PC-9 (cell line): ENCODE measurements around the gene RPS15. TPM values are rescaled to one million over a fixed set of nuclear protein-coding genes. Genes with fewer than 3 reads are reported as not detected.

Source experiments
- BruUV-seq: library from RNA; stranded (reverse); fragments of 400-500 nt; replicated peaks from 2 replicates; lab custom pipeline; 2021; lab: Mats Ljungman, UMichigan
- CTCF ChIA-PET: fragments of 300-600 bp; sonication (Branson Sonifier 250); formaldehyde crosslinking; loops from one replicate; lab custom pipeline; 2022; ENCODE audit warnings: antibody characterized with exemption; lab: Charles Lee
- POLR2A ChIA-PET: fragments of 300-600 bp; sonication (Branson Sonifier 250); formaldehyde crosslinking; loops from one replicate; lab custom pipeline; 2022; ENCODE audit warnings: antibody characterized with exemption; ENCODE audit not compliant: unreplicated experiment; lab: Charles Lee
- DNase-seq, 2 experiments: peaks; one replicate each; pipeline versions ENCODE4 v3.0.0 to v3.0.0-alpha.2; 2015 to 2022; ENCODE audit warnings: mixed read lengths in 1 of 2
- H2AFZ ChIP-seq: fragments of 200-600 bp; sonication (generic); 2 replicates; pipeline ENCODE4 v1.8.1; 2017; ENCODE audit warnings: antibody characterized with exemption
- H3F3A ChIP-seq: fragments of 200-600 bp; sonication (generic); 2 replicates; pipeline ENCODE4 v1.8.1; 2017; ENCODE audit warnings: antibody characterized with exemption, mild to moderate bottlenecking, low read depth; ENCODE audit not compliant: insufficient read depth
- H3K27ac ChIP-seq: fragments of 200-600 bp; sonication (generic); 2 replicates; pipeline ENCODE4 v1.6.1; 2016; ENCODE audit warnings: mixed run types
- H3K27me3 ChIP-seq: fragments of 200-600 bp; sonication (generic); 2 replicates; pipeline ENCODE4 v1.6.1; 2016; ENCODE audit warnings: low read depth, mixed run types; ENCODE audit not compliant: insufficient read depth
- H3K36me3 ChIP-seq: fragments of 200-600 bp; sonication (generic); 2 replicates; pipeline ENCODE4 v1.6.1; 2016; ENCODE audit warnings: low read depth, mixed run types
- H3K4me1 ChIP-seq: fragments of 200-600 bp; sonication (generic); replicated peaks from 2 replicates; pipeline ENCODE4 v1.6.1; 2016; ENCODE audit warnings: mixed run types; ENCODE audit not compliant: insufficient read depth
- H3K4me2 ChIP-seq: fragments of 200-600 bp; sonication (generic); 2 replicates; pipeline ENCODE4 v1.6.1; 2017; ENCODE audit warnings: mixed run types
- H3K4me3 ChIP-seq: fragments of 200-600 bp; sonication (generic); 2 replicates; pipeline ENCODE4 v1.6.1; 2016; ENCODE audit warnings: mixed run types
- H3K79me2 ChIP-seq: fragments of 200-600 bp; sonication (generic); 2 replicates; pipeline ENCODE4 v1.6.1; 2017; ENCODE audit warnings: low read depth, mixed run types
- H3K9me2 ChIP-seq: fragments of 200-600 bp; sonication (generic); 2 replicates; pipeline ENCODE4 v1.8.1; 2017; ENCODE audit warnings: mild to moderate bottlenecking; ENCODE audit not compliant: insufficient read depth
- H3K9me3 ChIP-seq: fragments of 200-600 bp; sonication (generic); 2 replicates; pipeline ENCODE4 v1.8.1; 2016; ENCODE audit warnings: low read depth; ENCODE audit not compliant: insufficient read depth
- H4K20me1 ChIP-seq: fragments of 200-600 bp; sonication (generic); 2 replicates; pipeline ENCODE4 v1.8.1; 2017; ENCODE audit not compliant: insufficient read depth
- CTCF ChIP-seq: fragments of 200-600 bp; sonication (generic); conservative IDR thresholded peaks from 2 replicates; pipeline ENCODE4 v1.6.1; 2017; ENCODE audit warnings: mixed run types, antibody characterized with exemption, mild to moderate bottlenecking, moderate library complexity
- EZH2 ChIP-seq: fragments of 200-600 bp; sonication (generic); IDR thresholded peaks from 2 replicates; pipeline ENCODE4 v1.8.0; 2017; ENCODE audit warnings: antibody characterized with exemption, low read depth
- intact Hi-C: fragments of 100-400 bp; cut with micrococcal nuclease; formaldehyde crosslinking; loops from one replicate; pipeline ENCODE4 v1.10.0; 2022; ENCODE audit not compliant: unreplicated experiment
- total RNA-seq: library from RNA; stranded (reverse); gene quantifications from 2 replicates; pipeline ENCODE4 v1.2.3, GENCODE V29; 2021

Gene RPS15
- total RNA-seq, 1 experiment from 2014 or later, result 967 TPM

GRCh38 chr19:1467490-1468273 is 29.5 kb downstream of the RPS15 start:
- Histone ChIP-seq H3K27me3 (no peaks in the 10 kb centered on the region), H3K36me3 (no peaks in the 10 kb centered on the region), H3K4me3 (no peak overlapping the region), H3K9me2 (no peaks in the 10 kb centered on the region), H3K9me3 (no peaks in the 10 kb centered on the region), H3K79me2 (no peaks in the 10 kb centered on the region), H3F3A (no peaks in the 10 kb centered on the region), H2AFZ (no peak overlapping the region), H3K27ac (no peak overlapping the region), H4K20me1 (no peaks in the 10 kb centered on the region; the same call in none of the 2 replicates), H3K4me1 (no peaks in the 10 kb centered on the region), H3K4me2 (no peak overlapping the region)
- TF ChIP-seq EZH2 (no peak), CTCF (no peak)
- intact Hi-C loops, result no loop called here
- CTCF ChIA-PET, result no interaction called here
- POLR2A ChIA-PET, result no interaction called here
- BruUV-seq, result no TSS peak
- no peak for DNase-seq

GRCh38 chr19:1468274-1468820 is 30.2 kb downstream of the RPS15 start:
- POLR2A ChIA-PET, result no interaction called here
- H3K4me3 ChIP-seq, result no peak overlapping the region
- TF ChIP-seq EZH2 (no peak), CTCF (no peak)
- CTCF ChIA-PET, result no interaction called here
- H3K4me2 ChIP-seq, result peak overlapping the region; percentile 47; the same call in 1 of the 2 replicates
- no peak overlapping the region for H3K27ac ChIP-seq
- H3K4me1 ChIP-seq, result no peaks in the 10 kb centered on the region
- H3K36me3 ChIP-seq, result no peaks in the 10 kb centered on the region
- no peaks in the 10 kb centered on the region for H3K9me2 ChIP-seq
- H3K79me2 ChIP-seq, result no peaks in the 10 kb centered on the region
- BruUV-seq, result no TSS peak
- intact Hi-C loops, result no loop called here
- H2AFZ ChIP-seq, result no peak overlapping the region
- no peaks in the 10 kb centered on the region; the same call in none of the 2 replicates for H4K20me1 ChIP-seq
- H3K9me3 ChIP-seq, result no peaks in the 10 kb centered on the region
- DNase-seq, result no peak
- H3F3A ChIP-seq, result no peaks in the 10 kb centered on the region
- H3K27me3 ChIP-seq, result no peaks in the 10 kb centered on the region

GRCh38 chr19:1468821-1469254 is 30.6 kb downstream of the RPS15 start:
- Histone ChIP-seq H3K27ac (no peak overlapping the region), H3K9me2 (no peaks in the 10 kb centered on the region), H3K4me3 (no peak overlapping the region), H4K20me1 (no peaks in the 10 kb centered on the region; the same call in none of the 2 replicates), H2AFZ (no peak overlapping the region), H3K4me1 (no peaks in the 10 kb centered on the region), H3K9me3 (no peaks in the 10 kb centered on the region), H3F3A (no peaks in the 10 kb centered on the region), H3K4me2 (peak overlapping the region; percentile 47; the same call in 1 of the 2 replicates), H3K79me2 (no peaks in the 10 kb centered on the region), H3K36me3 (no peaks in the 10 kb centered on the region), H3K27me3 (no peaks in the 10 kb centered on the region)
- ChIA-PET CTCF (no interaction called here), POLR2A (no interaction called here)
- BruUV-seq, result no TSS peak
- intact Hi-C loops, result no loop called here
- no peak for DNase-seq
- TF ChIP-seq EZH2 (no peak), CTCF (no peak; the same call in 1 of the 2 replicates)
